HG03571 (cell line): ENCODE results near the gene MAN1C1.

Experiments used
- ATAC-seq: cut with Tn5 transposase; IDR thresholded peaks from one replicate; pipeline ENCODE4 v1.9.1; 2021; ENCODE audit not compliant: unreplicated experiment

MAN1C1 gene

GRCh38 chr1:25675729-25676476 is 59.3 kb downstream of the MAN1C1 start:
- ATAC-seq = peak; percentile 94

- ATAC-seq = no peak
Observed at GRCh38 chr1:25676488-25676887, 59.9 kb downstream of the MAN1C1 start.

GRCh38 chr1:25677193-25677773 is 60.7 kb downstream of the MAN1C1 start:
- ATAC-seq = no peak

GRCh38 chr1:25679171-25679570 is 62.6 kb downstream of the MAN1C1 start:
- ATAC-seq = no peak

GRCh38 chr1:25680701-25681100 is 64.1 kb downstream of the MAN1C1 start:
- no peak for ATAC-seq

GRCh38 chr1:25682059-25682601 is 65.5 kb downstream of the MAN1C1 start:
- ATAC-seq = no peak

GRCh38 chr1:25683177-25683576 is 66.6 kb downstream of the MAN1C1 start:
- ATAC-seq = no peak

- ATAC-seq = no peak
Observed at GRCh38 chr1:25683731-25684130, 67.1 kb downstream of the MAN1C1 start.

GRCh38 chr1:25684216-25684965 is 67.8 kb downstream of the MAN1C1 start:
- no peak for ATAC-seq

GRCh38 chr1:25685211-25685750 is 68.7 kb downstream of the MAN1C1 start:
- ATAC-seq = no peak

GRCh38 chr1:25685938-25686665 is 69.5 kb downstream of the MAN1C1 start:
- ATAC-seq = no peak

GRCh38 chr1:25687221-25688017 is 70.8 kb downstream of the MAN1C1 start:
- ATAC-seq = no peak

GRCh38 chr1:25688390-25689119 is 72.0 kb downstream of the MAN1C1 start:
- no peak for ATAC-seq

- ATAC-seq = no peak
Observed at GRCh38 chr1:25689686-25690381, 73.2 kb downstream of the MAN1C1 start.

- ATAC-seq = no peak
Observed at GRCh38 chr1:25690396-25690956, 73.9 kb downstream of the MAN1C1 start.

- no peak for ATAC-seq
Observed at GRCh38 chr1:25691211-25691610, 74.6 kb downstream of the MAN1C1 start.

- no peak for ATAC-seq
Observed at GRCh38 chr1:25692560-25692959, 76.0 kb downstream of the MAN1C1 start.
